HG02852 (cell line): ENCODE measurements around the gene EYA3.

Experiments used
- ATAC-seq: cut with Tn5 transposase; IDR thresholded peaks from one replicate; pipeline ENCODE4 v1.9.1; 2021; ENCODE audit warnings: mild to moderate bottlenecking, moderate library complexity; ENCODE audit not compliant: unreplicated experiment

EYA3 gene

GRCh38 chr1:28071813-28072212 lies 16.6 kb downstream of the EYA3 start:
- ATAC-seq = no peak

GRCh38 chr1:28070725-28071593 lies 17.5 kb downstream of the EYA3 start:
- ATAC-seq = no peak

GRCh38 chr1:28067523-28068090 lies 20.8 kb downstream of the EYA3 start:
- no peak for ATAC-seq

- no peak for ATAC-seq
Observed at GRCh38 chr1:28066393-28067154, 21.8 kb downstream of the EYA3 start.

GRCh38 chr1:28064064-28064463 lies 24.3 kb downstream of the EYA3 start:
- no peak for ATAC-seq

GRCh38 chr1:28062806-28063205 lies 25.6 kb downstream of the EYA3 start:
- ATAC-seq = no peak

GRCh38 chr1:28058971-28059878 lies 29.2 kb downstream of the EYA3 start:
- ATAC-seq = no peak

- no peak for ATAC-seq
Observed at GRCh38 chr1:28058168-28058567, 30.2 kb downstream of the EYA3 start.

- no peak for ATAC-seq
Observed at GRCh38 chr1:28056129-28056925, 32.1 kb downstream of the EYA3 start.

GRCh38 chr1:28050776-28051175 lies 37.6 kb downstream of the EYA3 start:
- ATAC-seq = no peak

GRCh38 chr1:28046716-28047115 lies 41.7 kb downstream of the EYA3 start:
- ATAC-seq = no peak

- ATAC-seq = no peak
Observed at GRCh38 chr1:28045777-28046176, 42.6 kb downstream of the EYA3 start.

- ATAC-seq = no peak
Observed at GRCh38 chr1:28044399-28044798, 44.0 kb downstream of the EYA3 start.

- no peak for ATAC-seq
Observed at GRCh38 chr1:28039341-28039740, 49.1 kb downstream of the EYA3 start.

- no peak for ATAC-seq
Observed at GRCh38 chr1:28037946-28038345, 50.5 kb downstream of the EYA3 start.

GRCh38 chr1:28037206-28037605 lies 51.2 kb downstream of the EYA3 start:
- no peak for ATAC-seq

- ATAC-seq = no peak
Observed at GRCh38 chr1:28036431-28036830, 52.0 kb downstream of the EYA3 start.

GRCh38 chr1:28035420-28035819 lies 53.0 kb downstream of the EYA3 start:
- no peak for ATAC-seq

GRCh38 chr1:28032281-28032680 lies 56.1 kb downstream of the EYA3 start:
- ATAC-seq = no peak

- no peak for ATAC-seq
Observed at GRCh38 chr1:28031173-28031572, 57.2 kb downstream of the EYA3 start.
